ENCODE data around the gene HSBP1L1. TPM values are rescaled to one million over a fixed set of nuclear protein-coding genes. Genes with fewer than 3 reads are reported as not detected.

The HSBP1L1 gene
- total and polyA plus RNA-seq, 2 of the 8 experiments (the other 6 are each of a cell fraction or from before 2014, with no cell fraction given), result 1.0 to 1.3 TPM

- H4K8ac ChIP-seq (ENCODE audit: extremely low read depth, insufficient read depth, low read length), result no peak overlapping the region
- WGBS, 2 experiments (ENCODE audit: extremely low coverage in 1 of 2, insufficient coverage in 1 of 2, insufficient read length in 1 of 2, insufficient replicate concordance in 2 of 2, low coverage in 1 of 2, low lambda C conversion rate in 2 of 2, missing lambda C conversion rate in 1 of 2), result 93% methylated on average over 16 of the region's 16 CpGs; no CpG with 5 or more reads in 1 of the 2 experiments
- no peaks in the 10 kb centered on the region; a peak in 1 of 7 replicates for H3K27me3 ChIP-seq (replicated peaks in 1 of 4; ENCODE audit: control insufficient read depth in 3 of 4, extremely low read depth in 1 of 4, insufficient read depth in 3 of 4, low read length in 3 of 4)
- H2BK5ac ChIP-seq (ENCODE audit: low read depth, low read length), result no peak overlapping the region
- H2BK120ac ChIP-seq (replicated peaks; ENCODE audit: low read depth, low read length), result no peak overlapping the region
- peaks cover 0 to 13% (median 8%) of the 10 kb centered on the region in 4 experiments; a peak in 4 of 7 replicates for H3K4me1 ChIP-seq (replicated peaks in 1 of 4; ENCODE audit: control insufficient read depth in 3 of 4, insufficient read depth in 4 of 4, low read length in 3 of 4)
- H2BK15ac ChIP-seq (ENCODE audit: low read length), result no peak overlapping the region
- H3K14ac ChIP-seq (ENCODE audit: insufficient read length), result no peak overlapping the region
- no peak overlapping the region for H4K91ac ChIP-seq (replicated peaks; ENCODE audit: insufficient read length, low read length)
- ChIA-PET CTCF (ENCODE audit: partially characterized antibody) (interaction anchor here (1.2 kb wide), 1 partner anchor 11 kb away, joined by 4 read pairs; no protein-coding TSS in a partner anchor), POLR2A (ENCODE audit: partially characterized antibody) (interaction anchor here (1.6 to 1.7 kb wide), 2 partner anchors 11 to 26 kb away, joined by 3 to 4 read pairs; no protein-coding TSS in a partner anchor)
- no peak for DNase-seq (ENCODE audit: low read depth in 1 of 2, low spot score in 2 of 2)
- no peak overlapping the region for H3K27ac ChIP-seq (ENCODE audit: low read depth, low read length)
- no peaks in the 10 kb centered on the region; a peak in 1 of 8 replicates for H3K36me3 ChIP-seq (ENCODE audit: control insufficient read depth in 2 of 4, insufficient read depth in 4 of 4, low read length in 3 of 4)
- H2BK20ac ChIP-seq (ENCODE audit: low read length), result no peak overlapping the region
- no peak overlapping the region for H3K9ac ChIP-seq (replicated peaks in 1 of 4; ENCODE audit: extremely low read depth in 1 of 4, low read depth in 3 of 4, low read length in 3 of 4)
- peaks cover 0 to 3% of the 10 kb centered on the region in 2 experiments; a peak in 2 of 4 replicates for H3K79me2 ChIP-seq (ENCODE audit: control insufficient read depth in 1 of 2, insufficient read depth in 2 of 2, low read length in 2 of 2)
- no peak overlapping the region for H3K4me3 ChIP-seq (ENCODE audit: extremely low read depth in 1 of 4, insufficient read depth in 2 of 4, low read depth in 3 of 4, low read length in 4 of 4)
- no peak overlapping the region for H3K18ac ChIP-seq (ENCODE audit: extremely low read depth, low read length)
- H3K56ac ChIP-seq (replicated peaks; ENCODE audit: insufficient read length, low read depth, low read length), result no peak overlapping the region
- no peak overlapping the region for H4K5ac ChIP-seq (ENCODE audit: insufficient read length, low read depth, low read length)
- no peak overlapping the region for H3K4ac ChIP-seq (replicated peaks; ENCODE audit: insufficient read length, low read depth, low read length)
- peaks cover 5% of the 10 kb centered on the region for H3K79me1 ChIP-seq (ENCODE audit: low read depth, low read length)
- peaks cover 5 to 17% of the 10 kb centered on the region in 2 experiments for H4K20me1 ChIP-seq (replicated peaks in 1 of 2; ENCODE audit: control insufficient read depth in 1 of 2, insufficient read depth in 2 of 2, low read length in 2 of 2)
- H3K23ac ChIP-seq (ENCODE audit: insufficient read length), result no peak overlapping the region
- FAIRE-seq, result no peak
- H2AFZ ChIP-seq (ENCODE audit: low read length), result no peak overlapping the region
- H3K4me2 ChIP-seq (ENCODE audit: insufficient read depth in 1 of 2, low read depth in 2 of 2, low read length in 2 of 2), result no peak overlapping the region
- no peaks in the 10 kb centered on the region for H3K9me3 ChIP-seq (ENCODE audit: insufficient read depth in 2 of 2, low read depth in 1 of 2, low read length in 1 of 2)
- no peaks in the 10 kb centered on the region for H3K23me2 ChIP-seq (ENCODE audit: low read depth, low read length)
- no peak overlapping the region for H2BK12ac ChIP-seq (ENCODE audit: low read depth, low read length)
- H2AK5ac ChIP-seq (ENCODE audit: low read depth, low read length), result no peak overlapping the region
- no peak for TF ChIP-seq CHD2 (IDR thresholded peaks at IDR 0.05; ENCODE audit: low read length)
- TF ChIP-seq ZNF274 (IDR thresholded peaks at IDR 0.05; ENCODE audit: borderline replicate concordance, extremely low read depth, low read length), result no peak
- no peak for TF ChIP-seq POU5F1 (IDR thresholded peaks at IDR 0.05; ENCODE audit: low read depth, low read length)
- no peak for TF ChIP-seq CTBP2 (IDR thresholded peaks at IDR 0.05; ENCODE audit: borderline replicate concordance, insufficient read depth, insufficient read length, low read length)
- TF ChIP-seq RAD21 (IDR thresholded peaks at IDR 0.05 in 1 of 2, conservative IDR thresholded peaks at IDR 0.05 in 1 of 2; ENCODE audit: low read depth in 2 of 2, low read length in 2 of 2), result no peak
- TF ChIP-seq SIRT6 (IDR thresholded peaks at IDR 0.05; ENCODE audit: low read length), result no peak
- TF ChIP-seq USF2 (IDR thresholded peaks at IDR 0.05; ENCODE audit: low read length), result no peak
- no peak for TF ChIP-seq SUZ12 (IDR thresholded peaks at IDR 0.05; ENCODE audit: low read length)
- TF ChIP-seq TBP (IDR thresholded peaks at IDR 0.05; ENCODE audit: low read depth, low read length), result no peak
- TF ChIP-seq SP1 (IDR thresholded peaks at IDR 0.05; ENCODE audit: low read depth, low read length), result no peak
- TF ChIP-seq KDM5A (IDR thresholded peaks at IDR 0.05; ENCODE audit: low read length), result no peak
Observed at GRCh38 chr18:79941473-79942119, 22.8 kb upstream of the HSBP1L1 start.
